ENCODE measurements around the gene LAMA2. TPM values are rescaled to one million over a fixed set of nuclear protein-coding genes. Genes with fewer than 3 reads are reported as not detected.

The LAMA2 gene
- total RNA-seq, 2 donors from 2014 or later: 2.2 to 3.4 TPM

DNA sequence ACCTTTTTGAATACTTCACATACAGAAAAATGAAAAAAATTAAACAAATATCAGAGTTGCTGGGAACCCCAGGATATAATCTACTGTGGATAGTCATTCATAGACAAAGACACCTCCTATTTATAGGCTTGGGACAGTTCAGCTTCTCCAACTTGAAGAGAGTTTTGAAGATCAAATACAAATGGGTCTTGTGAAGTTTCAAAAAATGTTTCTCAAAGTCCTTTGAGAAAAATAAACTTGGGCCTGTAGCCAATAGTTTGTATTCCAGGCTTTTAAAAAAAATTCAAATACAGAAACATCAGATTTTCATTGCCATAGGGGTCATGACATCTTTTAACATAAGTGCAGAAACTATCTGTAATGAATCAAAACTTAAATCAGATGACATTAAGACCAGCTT is 334.8 kb downstream of the LAMA2 start:
- ATAC-seq (no peak), DNase-seq (no peak)
- no peaks in the 10 kb centered on the region for H3K9me3 ChIP-seq (ENCODE audit: control insufficient read depth, low read length, poor library complexity, severe bottlenecking)
- Mint-ChIP-seq H3K36me3 (ENCODE audit: low read depth) (peaks cover 2% of the 10 kb centered on the region), H3K27me3 (peaks cover 10% of the 10 kb centered on the region), H3K27ac (no peak overlapping the region), H3K4me1 (no peaks in the 10 kb centered on the region), H3K4me3 (no peak overlapping the region)

DNA sequence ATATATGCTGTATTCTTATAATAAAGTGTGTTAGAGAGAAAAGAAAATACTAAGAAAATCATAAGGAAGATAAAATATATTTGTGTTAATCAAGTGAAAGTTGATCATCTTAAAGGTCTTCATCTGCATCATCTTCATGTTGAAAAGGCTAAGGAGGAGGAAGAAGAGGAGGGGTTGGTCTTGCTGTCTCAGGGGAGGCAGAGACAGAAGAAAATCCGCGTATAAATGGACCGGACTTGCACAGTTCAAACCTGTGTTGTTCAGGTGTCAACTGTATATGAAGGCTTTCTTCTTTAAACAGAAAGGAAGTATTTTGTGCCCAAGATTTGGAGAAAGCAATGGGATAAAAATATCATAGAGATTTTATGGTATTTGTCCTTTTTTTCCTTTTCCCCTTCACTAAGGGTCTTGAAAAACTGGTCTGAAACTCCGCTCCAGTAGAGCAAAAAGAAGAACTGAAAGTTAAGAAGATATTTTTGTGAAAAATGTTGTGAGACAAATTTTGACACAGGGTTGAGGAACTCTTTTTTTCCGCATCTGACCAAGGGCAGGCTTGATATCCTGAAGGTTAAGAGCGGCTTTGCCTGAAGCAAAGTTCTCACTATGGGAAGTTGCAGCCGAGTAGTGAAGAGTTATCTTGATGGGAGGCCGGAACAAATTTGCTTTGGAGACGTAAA is 350.7 kb downstream of the LAMA2 start:
- no peaks in the 10 kb centered on the region for H3K9me3 ChIP-seq (ENCODE audit: control insufficient read depth, low read length, poor library complexity, severe bottlenecking)
- DNase-seq (no peak), ATAC-seq (no peak)
- H3K4me3 Mint-ChIP-seq: no peak overlapping the region
- H3K36me3 Mint-ChIP-seq (ENCODE audit: low read depth): peaks cover 2% of the 10 kb centered on the region
- peaks cover 17% of the 10 kb centered on the region for H3K27me3 Mint-ChIP-seq
- H3K27ac Mint-ChIP-seq: no peak overlapping the region
- peaks cover 3% of the 10 kb centered on the region for H3K4me1 Mint-ChIP-seq

- Mint-ChIP-seq H3K36me3 (ENCODE audit: low read depth) (peaks cover 5% of the 10 kb centered on the region), H3K4me1 (peaks cover 3% of the 10 kb centered on the region), H3K4me3 (no peak overlapping the region), H3K27me3 (peaks cover 17% of the 10 kb centered on the region), H3K27ac (no peak overlapping the region)
- ATAC-seq (no peak), DNase-seq (no peak)
- H3K9me3 ChIP-seq (ENCODE audit: control insufficient read depth, low read length, poor library complexity, severe bottlenecking): no peaks in the 10 kb centered on the region
Measured at GRCh38 chr6:129235167-129236000, 352.4 kb downstream of the LAMA2 start.

DNA sequence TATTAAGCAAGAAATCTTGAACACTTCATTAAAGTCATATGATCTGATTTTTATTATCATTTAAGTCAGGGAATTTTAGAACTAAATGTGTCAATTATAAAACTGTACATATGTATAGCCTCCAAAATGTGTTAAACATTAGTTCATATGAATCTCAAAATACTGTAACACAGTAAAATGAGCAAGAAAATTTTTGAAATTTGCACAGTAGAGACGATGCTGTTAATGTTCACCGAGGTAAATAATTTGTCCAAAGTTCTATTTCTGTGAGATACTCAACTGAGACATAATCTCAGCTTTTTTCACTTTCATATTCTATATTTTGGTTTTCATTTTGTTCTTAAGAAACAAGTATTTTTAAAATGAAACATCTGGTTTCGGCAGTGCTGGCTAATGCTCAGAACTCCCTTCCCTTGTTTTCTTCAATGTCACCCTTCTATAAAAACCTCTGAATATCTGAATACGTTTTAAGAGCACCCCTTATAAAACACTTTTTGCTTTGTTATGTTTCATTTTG is 353.1 kb downstream of the LAMA2 start:
- H3K36me3 Mint-ChIP-seq (ENCODE audit: low read depth): peaks cover 5% of the 10 kb centered on the region
- ATAC-seq: no peak
- no peak for DNase-seq
- H3K4me3 Mint-ChIP-seq: no peak overlapping the region
- peaks cover 3% of the 10 kb centered on the region for H3K4me1 Mint-ChIP-seq
- H3K27ac Mint-ChIP-seq: no peak overlapping the region
- no peaks in the 10 kb centered on the region for H3K9me3 ChIP-seq (ENCODE audit: control insufficient read depth, low read length, poor library complexity, severe bottlenecking)
- peaks cover 17% of the 10 kb centered on the region for H3K27me3 Mint-ChIP-seq

DNA sequence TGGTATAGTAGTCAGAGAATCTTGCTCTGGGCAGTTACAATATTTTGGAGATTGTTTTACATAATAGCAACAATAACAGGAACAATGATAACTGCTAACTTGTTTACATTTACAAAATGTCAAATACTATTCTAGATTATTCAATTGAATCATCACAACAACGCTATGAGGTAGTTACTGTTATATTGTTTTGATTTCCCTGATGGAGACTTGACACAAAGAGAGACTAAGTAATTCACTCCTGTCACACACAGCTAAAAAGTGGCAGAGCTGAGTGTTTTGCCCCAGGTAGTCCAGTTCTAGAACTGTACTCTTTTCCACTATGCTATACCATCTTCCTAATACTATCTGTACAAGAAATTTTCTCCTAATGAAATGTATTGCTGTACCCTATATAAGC is 356.1 kb downstream of the LAMA2 start:
- peaks cover 16% of the 10 kb centered on the region for H3K27me3 Mint-ChIP-seq
- H3K27ac Mint-ChIP-seq: no peak overlapping the region
- no peak overlapping the region for H3K4me3 Mint-ChIP-seq
- peaks cover 3% of the 10 kb centered on the region for H3K4me1 Mint-ChIP-seq
- no peaks in the 10 kb centered on the region for H3K9me3 ChIP-seq (ENCODE audit: control insufficient read depth, low read length, poor library complexity, severe bottlenecking)
- ATAC-seq (no peak), DNase-seq (no peak)
- H3K36me3 Mint-ChIP-seq (ENCODE audit: low read depth): peaks cover 5% of the 10 kb centered on the region

DNA sequence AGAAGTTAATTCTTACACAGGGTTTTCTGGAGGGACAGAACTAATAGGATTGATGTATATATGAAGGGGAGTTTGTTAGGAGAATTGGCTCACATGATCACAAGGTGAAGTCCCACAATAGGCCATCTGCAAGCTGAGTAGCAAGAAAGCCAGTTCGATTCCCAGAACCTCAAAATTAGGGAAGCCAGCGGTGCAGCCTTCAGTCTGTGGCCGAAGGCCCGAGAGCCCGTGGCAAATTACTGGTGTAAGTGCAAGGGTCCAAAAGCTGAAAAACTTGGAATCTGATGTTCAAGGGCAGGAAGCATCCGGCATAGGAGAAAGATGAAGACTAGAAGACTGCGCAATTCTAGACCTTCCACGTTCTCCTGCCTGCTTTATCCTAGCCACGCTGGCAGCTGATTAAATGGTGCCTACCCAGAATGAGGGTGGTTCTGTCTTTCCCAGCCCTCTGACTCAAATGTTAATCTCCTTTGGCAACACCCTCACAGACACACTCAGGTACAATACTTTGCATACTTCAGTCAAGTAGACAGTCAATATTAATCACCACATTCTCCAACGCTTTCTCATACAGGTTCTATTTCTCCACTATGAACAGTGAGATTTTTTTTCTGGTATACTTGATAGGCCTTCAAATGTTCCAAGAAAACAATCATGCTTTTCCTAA is 357.0 kb downstream of the LAMA2 start:
- peaks cover 3% of the 10 kb centered on the region for H3K4me1 Mint-ChIP-seq
- DNase-seq: no peak
- H3K36me3 Mint-ChIP-seq (ENCODE audit: low read depth): peaks cover 5% of the 10 kb centered on the region
- no peak overlapping the region for H3K27ac Mint-ChIP-seq
- peaks cover 15% of the 10 kb centered on the region for H3K27me3 Mint-ChIP-seq
- ATAC-seq: no peak
- no peaks in the 10 kb centered on the region for H3K9me3 ChIP-seq (ENCODE audit: control insufficient read depth, low read length, poor library complexity, severe bottlenecking)
- H3K4me3 Mint-ChIP-seq: no peak overlapping the region

GRCh38 chr6:129240492-129240853 is 357.5 kb downstream of the LAMA2 start:
- peaks cover 15% of the 10 kb centered on the region for H3K27me3 Mint-ChIP-seq

DNA sequence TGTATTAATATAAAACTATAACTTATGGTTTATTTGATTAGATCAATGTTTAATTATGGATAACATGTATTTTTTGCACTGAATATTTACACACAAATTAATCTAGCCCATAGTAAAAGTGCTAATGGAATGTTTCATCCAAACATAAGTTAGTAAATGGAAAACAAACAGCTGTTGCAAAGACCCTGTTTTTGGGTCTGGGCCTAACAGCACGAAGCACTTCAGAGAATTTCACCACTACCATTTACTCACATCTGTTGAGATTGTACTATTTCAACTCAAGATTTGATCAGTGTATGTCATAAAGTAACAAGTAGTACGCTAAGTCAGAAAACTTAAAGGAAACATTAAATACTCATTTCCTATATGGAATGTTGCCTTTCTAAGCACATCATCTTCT is 359.6 kb downstream of the LAMA2 start:
- peaks cover 5% of the 10 kb centered on the region for H3K36me3 Mint-ChIP-seq (ENCODE audit: low read depth)
- H3K27ac Mint-ChIP-seq: no peak overlapping the region
- peaks cover 22% of the 10 kb centered on the region for H3K27me3 Mint-ChIP-seq
- H3K4me1 Mint-ChIP-seq: no peaks in the 10 kb centered on the region
- DNase-seq: no peak
- no peak for ATAC-seq
- H3K9me3 ChIP-seq (ENCODE audit: control insufficient read depth, low read length, poor library complexity, severe bottlenecking): no peaks in the 10 kb centered on the region
- H3K4me3 Mint-ChIP-seq: no peak overlapping the region

More at GRCh38 chr6:129240492-129240853, 357.5 kb downstream of the LAMA2 start:
- Mint-ChIP-seq H3K36me3 (ENCODE audit: low read depth) (peaks cover 5% of the 10 kb centered on the region), H3K4me1 (peaks cover 3% of the 10 kb centered on the region), H3K27ac (no peak overlapping the region), H3K4me3 (no peak overlapping the region)
- ATAC-seq: no peak
- DNase-seq: no peak
- no peaks in the 10 kb centered on the region for H3K9me3 ChIP-seq (ENCODE audit: control insufficient read depth, low read length, poor library complexity, severe bottlenecking)

DNA sequence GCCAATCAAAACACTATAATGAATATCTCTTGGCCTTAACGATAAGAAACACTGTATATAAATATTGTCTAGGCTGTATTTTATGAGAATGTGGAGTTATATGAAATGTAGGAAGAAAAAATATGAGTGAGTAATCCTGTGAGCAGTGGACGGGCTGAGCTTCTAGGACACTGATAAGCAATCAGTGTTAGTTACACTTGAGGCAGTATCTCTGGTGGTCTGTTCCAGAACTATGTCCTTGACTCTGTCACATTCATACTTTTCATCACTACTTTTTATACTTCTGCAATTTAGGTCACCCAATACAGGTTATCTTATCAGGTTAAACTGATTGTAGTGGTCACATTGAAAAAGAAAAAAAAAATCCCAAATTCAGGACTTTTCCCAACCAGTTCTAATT is 360.4 kb downstream of the LAMA2 start:
- H3K9me3 ChIP-seq (ENCODE audit: control insufficient read depth, low read length, poor library complexity, severe bottlenecking): no peaks in the 10 kb centered on the region
- Mint-ChIP-seq H3K27ac (no peak overlapping the region), H3K4me3 (no peak overlapping the region), H3K27me3 (peaks cover 18% of the 10 kb centered on the region), H3K4me1 (no peaks in the 10 kb centered on the region), H3K36me3 (ENCODE audit: low read depth) (peaks cover 4% of the 10 kb centered on the region)
- no peak for DNase-seq
- no peak for ATAC-seq

DNA sequence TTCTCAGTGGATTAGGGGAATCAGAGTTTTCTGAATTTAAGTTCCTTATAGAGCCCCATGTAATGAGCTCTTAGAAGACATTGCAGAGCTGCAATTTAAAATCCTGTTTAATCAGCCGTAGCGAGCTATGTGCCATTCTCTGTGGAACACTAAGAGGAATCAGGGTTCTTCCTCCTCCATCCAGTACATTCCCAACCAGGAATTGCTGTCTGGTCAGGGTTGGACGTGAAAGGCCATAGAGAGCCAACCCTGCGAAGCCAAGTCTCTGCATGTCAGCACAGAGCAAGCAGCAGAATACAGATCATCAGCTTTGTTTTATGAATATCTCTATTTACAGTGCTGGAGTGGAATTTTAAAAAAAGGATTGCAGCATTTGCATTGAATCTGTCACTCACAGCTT is 366.0 kb downstream of the LAMA2 start:
- Mint-ChIP-seq H3K27me3 (peaks cover 23% of the 10 kb centered on the region), H3K4me1 (peaks cover 12% of the 10 kb centered on the region), H3K27ac (no peak overlapping the region), H3K36me3 (ENCODE audit: low read depth) (no peaks in the 10 kb centered on the region), H3K4me3 (no peak overlapping the region)
- ATAC-seq: no peak
- DNase-seq: no peak
- H3K9me3 ChIP-seq (ENCODE audit: control insufficient read depth, low read length, poor library complexity, severe bottlenecking): no peaks in the 10 kb centered on the region

- no peaks in the 10 kb centered on the region for H3K9me3 ChIP-seq (ENCODE audit: control insufficient read depth, low read length, poor library complexity, severe bottlenecking)
- Mint-ChIP-seq H3K4me1 (peaks cover 12% of the 10 kb centered on the region), H3K4me3 (no peak overlapping the region), H3K36me3 (ENCODE audit: low read depth) (no peaks in the 10 kb centered on the region), H3K27me3 (peaks cover 22% of the 10 kb centered on the region), H3K27ac (no peak overlapping the region)
- peak in 1 of 3 donors; percentile 40 for DNase-seq
- peak; percentile 88 for ATAC-seq
Measured at GRCh38 chr6:129251669-129252376, 368.9 kb downstream of the LAMA2 start.

- H3K4me3 Mint-ChIP-seq: no peak overlapping the region
- no peak overlapping the region for H3K27ac Mint-ChIP-seq
Measured at GRCh38 chr6:129252377-129253071, 369.6 kb downstream of the LAMA2 start.

More at GRCh38 chr6:129252377-129253071, 369.6 kb downstream of the LAMA2 start:
- Mint-ChIP-seq H3K4me1 (peaks cover 12% of the 10 kb centered on the region), H3K36me3 (ENCODE audit: low read depth) (no peaks in the 10 kb centered on the region), H3K27me3 (peaks cover 21% of the 10 kb centered on the region)
- ATAC-seq: no peak
- DNase-seq: no peak
- no peaks in the 10 kb centered on the region for H3K9me3 ChIP-seq (ENCODE audit: control insufficient read depth, low read length, poor library complexity, severe bottlenecking)

Data from T-helper 17 cell (primary cell).